NCI-H187 treated with DMSO at 0.1 percent for 48 hours (cell line): ENCODE data around the gene ZNF445.
"Not testable (repeated sequence)": the region's sequence is repeated elsewhere in the genome, so short reads cannot be mapped to it uniquely, and the experiment has no call there.

Source experiments
- DNase-seq: peaks from one replicate; lab custom pipeline; 2025; lab: John Stamatoyannopoulos, UW

ZNF445 gene

GRCh38 chr3:44398853-44399252 lies 78.6 kb downstream of the ZNF445 start:
- DNase-seq, result no peak

GRCh38 chr3:44398271-44398670 lies 79.2 kb downstream of the ZNF445 start:
- not testable (repeated sequence) for DNase-seq

GRCh38 chr3:44396200-44397171 lies 81.0 kb downstream of the ZNF445 start:
- no peak for DNase-seq

DNA sequence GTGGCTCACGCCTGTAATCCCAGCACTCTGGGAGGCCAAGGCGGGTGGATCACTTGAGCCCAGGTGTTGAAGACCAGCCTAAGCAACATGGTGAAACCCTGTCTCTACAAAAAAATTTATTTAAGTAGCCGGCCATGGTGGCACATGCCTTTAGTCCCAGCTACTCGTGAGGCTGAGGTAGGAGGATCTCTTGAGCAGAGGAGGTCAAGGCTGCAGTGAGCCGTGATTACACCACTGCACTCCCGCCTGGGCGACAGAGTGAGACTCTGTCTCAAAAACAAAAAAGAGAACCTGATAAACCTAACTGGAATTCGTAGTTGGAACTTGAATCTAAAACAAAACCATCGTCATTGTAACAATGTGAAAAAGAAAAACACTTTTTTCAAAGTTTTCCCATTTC lies 81.8 kb downstream of the ZNF445 start:
- no peak for DNase-seq

- no peak for DNase-seq
These were observed 85.0 kb downstream of the ZNF445 start for GRCh38 chr3:44392489-44392888.

DNA sequence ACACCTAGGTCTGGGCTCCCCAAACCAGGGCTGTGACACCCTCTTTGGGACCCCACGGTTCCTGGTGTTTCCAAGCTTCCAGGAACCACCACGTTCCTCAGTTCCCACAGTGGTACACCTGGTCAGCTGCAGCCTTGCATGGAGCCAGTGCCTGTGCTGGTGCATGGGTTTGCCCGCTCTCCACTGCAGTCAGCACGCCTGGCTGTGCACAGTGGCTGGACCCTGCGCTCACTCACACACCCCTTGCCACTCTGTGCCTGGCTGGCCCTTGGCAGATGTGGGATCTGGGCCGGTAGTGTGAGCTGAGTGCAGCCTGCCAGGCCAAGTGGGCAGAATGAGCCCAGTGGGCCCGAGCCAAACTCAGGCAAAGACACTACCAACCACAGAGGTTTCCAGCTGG lies 90.1 kb downstream of the ZNF445 start:
- DNase-seq, result no peak
